Lung (tissue), 12 donors: Measurements from ENCODE around the gene MPHOSPH9. TPM values are rescaled to one million over a fixed set of nuclear protein-coding genes. Genes with fewer than 3 reads are reported as not detected.
A peak's percentile ranks its signal among the peaks of the same experiment; 100 is the strongest.

Experiments used
- ATAC-seq: fragments of 200-7000 bp; cut with Tn5 transposase; one replicate; pipeline ENCODE4 v1.9.1; 2020; ENCODE audit warnings: moderate number of reproducible peaks; ENCODE audit not compliant: insufficient read depth, low FRiP score
- DNase-seq, 3 donors: peaks; one replicate each; pipeline ENCODE4 v3.0.0-alpha.2; 2013 to 2017
- H3K27ac ChIP-seq, 2 donors: one replicate each; pipeline ENCODE4 v1.5.1; 2013; ENCODE audit warnings: mild to moderate bottlenecking in 2 of 2, moderate library complexity in 2 of 2, control low read depth in 1 of 2, inconsistent platforms in 1 of 2, low read depth in 1 of 2, low read length in 1 of 2
- H3K27me3 ChIP-seq, 3 donors: one replicate each; pipeline ENCODE4 v1.5.1; 2013; ENCODE audit warnings: low read length in 2 of 3; ENCODE audit not compliant: control insufficient read depth in 3 of 3, insufficient read depth in 3 of 3
- H3K36me3 ChIP-seq, 4 donors: one replicate each; pipeline ENCODE4 v1.5.1; 2013; ENCODE audit warnings: low read length in 4 of 4, mild to moderate bottlenecking in 1 of 4, moderate library complexity in 1 of 4; ENCODE audit not compliant: control insufficient read depth in 4 of 4, insufficient read depth in 4 of 4
- H3K4me1 ChIP-seq, 5 donors: one replicate each; pipeline ENCODE4 v1.5.1; 2013; ENCODE audit warnings: low read length in 5 of 5, mild to moderate bottlenecking in 2 of 5, moderate library complexity in 1 of 5; ENCODE audit not compliant: control insufficient read depth in 5 of 5, insufficient read depth in 5 of 5
- H3K4me3 ChIP-seq: one replicate; pipeline ENCODE4 v1.5.1; 2013; ENCODE audit warnings: mild to moderate bottlenecking, control low read depth, moderate library complexity
- H3K9ac ChIP-seq, 2 donors: one replicate each; pipeline ENCODE4 v1.5.1; 2013; ENCODE audit warnings: low read length in 2 of 2, control low read depth in 1 of 2; ENCODE audit not compliant: insufficient read depth in 1 of 2
- H3K9me3 ChIP-seq, 4 donors: one replicate each; pipeline ENCODE4 v1.5.1; 2013; ENCODE audit warnings: low read length in 3 of 4, mild to moderate bottlenecking in 1 of 4, moderate library complexity in 1 of 4; ENCODE audit not compliant: control insufficient read depth in 4 of 4, insufficient read depth in 3 of 4
- CTCF ChIP-seq: IDR thresholded peaks from 2 replicates; pipeline ENCODE4 v1.5.1; 2012; ENCODE audit warnings: mild to moderate bottlenecking; ENCODE audit errors: control extremely low read depth, extremely low read depth
- WGBS, 2 donors: extraction: QIAGEN DNeasy Blood & Tissue Kit; methylation state at CpG; one replicate each; pipeline ENCODE4 v1.1.7; 2013; 5-methylcytosine and 5-hydroxymethylcytosine counted together
- polyA plus RNA-seq, 2 donors: library from polyadenylated mRNA; stranded (reverse); fragments of 200-250 nt; gene quantifications; one replicate each; pipeline ENCODE4 v1.2.1, GENCODE V29; 2013
- total RNA-seq, 2 donors: library from RNA; depleted of rRNA in 1 of 2; stranded (reverse); fragments of >200 nt in 1 of 2; gene quantifications; one replicate each; pipeline ENCODE4 v1.2.1, GENCODE V29; 2014 to 2021
- donor health status: control.
- donor health status: control.
- donor health status: Bipolar disorder and iron deficiency.
- donor health status: healthy.
- donor health status: DM: yes; HTN: yes; CAD: no.

MPHOSPH9 gene
- total and polyA plus RNA-seq, 4 donors: 5.0 to 56.9 (median 12.4) TPM

- Histone ChIP-seq H3K36me3 (peaks cover 7 to 18% (median 11%) of the 10 kb centered on the region in 4 donors), H3K9ac (no peak overlapping the region), H3K4me1 (peaks cover 0 to 13% (median 2%) of the 10 kb centered on the region in 5 donors), H3K9me3 (no peaks in the 10 kb centered on the region), H3K4me3 (no peak overlapping the region), H3K27ac (no peak overlapping the region), H3K27me3 (no peaks in the 10 kb centered on the region)
- DNase-seq (peak in 1 of 3 donors; percentile 20), ATAC-seq (no peak)
- 74 to 87% methylated on average over 9 of the region's 9 CpGs for WGBS, 2 donors
- no peak for TF ChIP-seq CTCF
Measured at GRCh38 chr12:123164710-123165261, 68.2 kb downstream of the MPHOSPH9 start.

GRCh38 chr12:123164222-123164621, 68.7 kb downstream of the MPHOSPH9 start:
- no peak for TF ChIP-seq CTCF
- peaks cover 7 to 18% (median 11%) of the 10 kb centered on the region in 4 donors for H3K36me3 ChIP-seq
- no peak overlapping the region for H3K4me3 ChIP-seq
- H3K4me1 ChIP-seq: peaks cover 0 to 13% (median 2%) of the 10 kb centered on the region in 5 donors
- no peaks in the 10 kb centered on the region for H3K9me3 ChIP-seq
- WGBS, 2 donors: 66 to 82% methylated on average over 3 of the region's 3 CpGs
- no peak overlapping the region for H3K9ac ChIP-seq
- no peak for DNase-seq
- H3K27me3 ChIP-seq: no peaks in the 10 kb centered on the region
- ATAC-seq: no peak
- no peak overlapping the region for H3K27ac ChIP-seq

- H3K4me3 ChIP-seq: no peak overlapping the region
- 69 to 90% methylated on average over 3 of the region's 3 CpGs for WGBS, 2 donors
- no peaks in the 10 kb centered on the region for H3K27me3 ChIP-seq
- ATAC-seq: peak; percentile 37
- peak in 2 of 3 donors; percentile 46 to 68 for DNase-seq
- H3K27ac ChIP-seq: no peak overlapping the region
- no peak for TF ChIP-seq CTCF
- no peaks in the 10 kb centered on the region for H3K9me3 ChIP-seq
- peaks cover 0 to 13% (median 2%) of the 10 kb centered on the region in 5 donors for H3K4me1 ChIP-seq
- peaks cover 7 to 18% (median 11%) of the 10 kb centered on the region in 4 donors for H3K36me3 ChIP-seq
- no peak overlapping the region for H3K9ac ChIP-seq
Measured at GRCh38 chr12:123163227-123163626, 69.7 kb downstream of the MPHOSPH9 start.
